ENCODE results near the gene LYPD4. TPM values are rescaled to one million over a fixed set of nuclear protein-coding genes. Genes with fewer than 3 reads are reported as not detected.

Gene LYPD4
- total and polyA plus RNA-seq, 2 donors (not counting 1 experiment from before 2014, with no cell fraction given): not detected

DNA sequence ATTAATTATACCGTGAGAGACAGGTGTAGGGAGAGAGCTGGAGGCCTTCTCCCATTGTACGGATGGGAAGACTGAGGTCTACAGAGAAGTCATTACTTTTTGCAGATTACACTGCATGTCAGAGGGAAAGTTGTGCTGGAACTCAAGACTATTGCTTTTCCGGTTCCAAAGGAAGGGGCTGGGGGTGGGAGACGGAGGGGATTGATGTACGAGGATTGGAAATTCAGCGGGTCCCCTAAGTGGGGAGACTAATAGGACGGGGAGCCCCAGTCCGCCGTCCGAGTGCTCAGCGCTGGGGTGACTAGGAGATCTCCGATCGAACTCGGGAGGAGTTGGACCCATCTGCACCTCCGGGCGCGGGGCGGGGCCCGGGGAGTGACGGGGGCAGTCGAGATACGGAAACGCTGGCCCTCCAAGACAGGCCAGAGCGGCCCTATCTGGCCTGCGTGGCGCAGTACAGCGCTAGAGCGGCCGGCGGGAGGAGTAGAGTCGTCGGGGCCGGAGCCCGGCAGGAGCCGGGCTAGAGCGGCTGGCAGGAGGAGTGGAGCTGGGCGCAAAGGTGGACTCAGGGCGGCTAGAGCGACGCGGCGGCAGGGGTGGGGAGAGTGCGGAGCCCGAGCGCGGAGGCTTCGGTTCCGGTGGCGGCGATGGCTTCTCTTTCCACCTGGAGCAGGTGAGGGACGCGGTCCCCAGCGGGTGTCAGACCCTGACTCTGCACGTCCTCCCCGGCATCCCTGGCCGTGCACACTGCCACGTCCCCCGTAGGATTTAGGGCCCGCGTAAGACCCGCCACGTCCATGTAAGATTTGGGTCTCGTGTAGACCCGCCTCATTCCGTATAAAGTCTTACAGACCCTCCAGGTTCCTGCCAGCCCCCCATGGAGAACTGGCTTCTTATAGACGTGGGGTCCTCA is 39.6 kb upstream of the LYPD4 start:
- TF ChIP-seq, protein P1, sequence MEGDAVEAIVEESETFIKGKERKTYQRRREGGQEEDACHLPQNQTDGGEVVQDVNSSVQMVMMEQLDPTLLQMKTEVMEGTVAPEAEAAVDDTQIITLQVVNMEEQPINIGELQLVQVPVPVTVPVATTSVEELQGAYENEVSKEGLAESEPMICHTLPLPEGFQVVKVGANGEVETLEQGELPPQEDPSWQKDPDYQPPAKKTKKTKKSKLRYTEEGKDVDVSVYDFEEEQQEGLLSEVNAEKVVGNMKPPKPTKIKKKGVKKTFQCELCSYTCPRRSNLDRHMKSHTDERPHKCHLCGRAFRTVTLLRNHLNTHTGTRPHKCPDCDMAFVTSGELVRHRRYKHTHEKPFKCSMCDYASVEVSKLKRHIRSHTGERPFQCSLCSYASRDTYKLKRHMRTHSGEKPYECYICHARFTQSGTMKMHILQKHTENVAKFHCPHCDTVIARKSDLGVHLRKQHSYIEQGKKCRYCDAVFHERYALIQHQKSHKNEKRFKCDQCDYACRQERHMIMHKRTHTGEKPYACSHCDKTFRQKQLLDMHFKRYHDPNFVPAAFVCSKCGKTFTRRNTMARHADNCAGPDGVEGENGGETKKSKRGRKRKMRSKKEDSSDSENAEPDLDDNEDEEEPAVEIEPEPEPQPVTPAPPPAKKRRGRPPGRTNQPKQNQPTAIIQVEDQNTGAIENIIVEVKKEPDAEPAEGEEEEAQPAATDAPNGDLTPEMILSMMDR (IDR thresholded peaks at IDR 0.05): no peak
- no peak for TF ChIP-seq EZH2 (IDR thresholded peaks at IDR 0.05; ENCODE audit: borderline replicate concordance, insufficient read depth, low read depth, low read length, poor library complexity, severe bottlenecking)
- H3K4me1 ChIP-seq (ENCODE audit: control insufficient read depth in 2 of 2, insufficient read depth in 2 of 2, low read length in 2 of 2): peaks cover 72 to 83% of the 10 kb centered on the region in 2 donors

More for the DNA sequence above, 39.6 kb upstream of the LYPD4 start:
- peaks cover 71% of the 10 kb centered on the region for H4K20me1 ChIP-seq (ENCODE audit: control insufficient read depth, insufficient read depth, low read length, poor library complexity, severe bottlenecking)
- peak overlapping the region; percentile 94 for H3K9ac ChIP-seq (ENCODE audit: low read length)
- Mint-ChIP-seq H3K9me3 (ENCODE audit: insufficient read depth) (no peaks in the 10 kb centered on the region), H3K27me3 (no peaks in the 10 kb centered on the region), H3K4me3 (peak overlapping the region; percentile 93), H3K4me1 (peaks cover 78% of the 10 kb centered on the region), H3K27ac (peak overlapping the region; percentile 98)
- intact Hi-C loops (cut with micrococcal nuclease): loop anchor here (1.0 to 5.0 kb wide), 5 partner anchors 9 to 193 kb away; partner anchors contain the start of genes RABAC1 and ZNF574
- WGBS (ENCODE audit: insufficient coverage): under 1% methylated on average over 66 of the region's 66 CpGs
- peaks cover 89% of the 10 kb centered on the region for H3K79me2 ChIP-seq (ENCODE audit: control insufficient read depth, insufficient read depth, low read length)
- H3K27ac ChIP-seq (ENCODE audit: low read length in 2 of 2): peak overlapping the region; percentile 72 to 87
- peak overlapping the region; percentile 61 for H2AFZ ChIP-seq (ENCODE audit: insufficient read depth, low read depth, low read length, poor library complexity, severe bottlenecking)
- peak; percentile 95 for DNase-seq
- H3K27me3 ChIP-seq (replicated peaks in 1 of 4; ENCODE audit: control extremely low read depth in 1 of 4, control insufficient read depth in 3 of 4, insufficient read depth in 4 of 4, low read length in 3 of 4): no peaks in the 10 kb centered on the region
- ATAC-seq (ENCODE audit: low read depth): peak; percentile 78
- peaks cover 0 to 40% of the 10 kb centered on the region in 2 experiments for H3K36me3 ChIP-seq (replicated peaks in 1 of 2; ENCODE audit: control extremely low read depth in 1 of 2, control insufficient read depth in 1 of 2, extremely low read depth in 1 of 2, insufficient read depth in 2 of 2, low read length in 1 of 2)
- peak overlapping the region; percentile 83 to 100 (median 97) for H3K4me3 ChIP-seq (ENCODE audit: control extremely low read depth in 1 of 5, extremely low read depth in 1 of 5, insufficient read depth in 1 of 5, low read depth in 2 of 5, low read length in 4 of 5)
- peak overlapping the region; percentile 87 for H3K4me2 ChIP-seq (replicated peaks; ENCODE audit: low read depth, low read length, poor library complexity, severe bottlenecking)
- POLR2A ChIA-PET: interaction anchor here (0.6 to 4.3 kb wide), 11 partner anchors 11 to 65 kb away, joined by 3 to 85 read pairs (median 5); partner anchors contain the start of genes ERFL and RPS19
- H3K9me3 ChIP-seq (ENCODE audit: control extremely low read depth in 1 of 3, control insufficient read depth in 2 of 3, insufficient read depth in 1 of 3, low read length in 2 of 3): no peaks in the 10 kb centered on the region
- CTCF ChIA-PET: interaction anchor here (0.9 to 7.3 kb wide), 8 partner anchors 10 to 145 kb away, joined by 3 to 180 read pairs (median 8); partner anchors contain the start of genes CD79A and RPS19
